Coronary artery (tissue), 2 donors: ENCODE data around the gene BEND3.

Experiments used
- DNase-seq: peaks from one replicate; pipeline ENCODE4 v3.0.0-alpha.2; 2017; ENCODE audit warnings: low spot score
- H3K27ac ChIP-seq, 2 donors: fragments of 200-600 bp; sonication (generic); one replicate each; pipeline ENCODE4 v1.5.1; 2016 to 2019
- H3K4me3 ChIP-seq: fragments of 200-600 bp; sonication (generic); 2 replicates; pipeline ENCODE4 v1.5.1; 2016; ENCODE audit warnings: mild to moderate bottlenecking, moderate library complexity
- CTCF ChIP-seq: fragments of 200-600 bp; sonication (generic); IDR thresholded peaks from one replicate; pipeline ENCODE4 v1.5.1; 2019; ENCODE audit warnings: antibody characterized with exemption

BEND3 gene

GRCh38 chr6:107128175-107128574 lies 12.9 kb upstream of the BEND3 start:
- no peak for DNase-seq
- TF ChIP-seq CTCF, result no peak
- H3K4me3 ChIP-seq, result no peak overlapping the region
- no peak overlapping the region for H3K27ac ChIP-seq

DNA sequence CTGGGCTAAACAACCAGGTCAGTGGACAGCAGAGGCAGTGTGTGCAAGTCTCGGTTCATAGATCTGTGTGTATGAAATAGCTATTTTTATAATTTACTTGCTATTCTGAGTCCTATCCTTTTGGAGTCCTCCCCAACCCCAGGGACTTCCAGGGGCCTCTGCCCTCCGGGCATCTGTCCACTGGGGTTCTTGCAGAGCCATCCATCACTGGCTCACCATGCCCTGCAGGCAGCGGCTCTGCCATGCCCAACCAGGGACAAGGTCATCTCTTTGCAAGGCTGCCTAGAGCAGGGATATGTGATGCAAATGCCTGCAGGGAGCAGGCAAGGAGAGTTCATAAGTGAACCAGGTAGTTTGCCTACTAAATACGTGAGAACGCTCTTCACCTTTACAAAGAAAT lies 10.5 kb upstream of the BEND3 start:
- H3K4me3 ChIP-seq, result no peak overlapping the region
- H3K27ac ChIP-seq, result no peak overlapping the region
- TF ChIP-seq CTCF, result no peak
- DNase-seq, result no peak

- no peak for TF ChIP-seq CTCF
- H3K4me3 ChIP-seq, result no peak overlapping the region
- H3K27ac ChIP-seq, result no peak overlapping the region
- DNase-seq, result no peak
These were observed 9.6 kb upstream of the BEND3 start for GRCh38 chr6:107124934-107125348.

DNA sequence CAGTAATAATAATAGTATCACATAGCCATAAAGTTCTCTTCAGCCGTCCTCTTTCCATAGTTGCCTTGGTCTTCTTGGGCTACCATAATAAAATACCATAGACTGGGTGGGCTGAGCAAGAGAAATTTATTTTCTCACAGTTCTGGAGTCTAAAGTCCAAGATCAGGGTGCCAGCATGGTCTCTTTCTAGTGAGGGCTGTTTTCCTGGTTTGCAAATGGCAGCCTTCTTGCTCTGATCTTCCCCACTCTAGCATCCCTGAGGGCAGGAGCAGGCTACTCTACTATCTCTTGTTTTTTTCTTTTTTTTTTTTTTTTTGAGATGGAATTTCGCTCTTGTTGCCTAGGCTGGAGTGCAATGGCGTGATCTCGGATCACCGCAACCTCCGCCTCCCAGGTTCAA lies 8.2 kb upstream of the BEND3 start:
- no peak overlapping the region for H3K4me3 ChIP-seq
- no peak for DNase-seq
- TF ChIP-seq CTCF, result no peak
- H3K27ac ChIP-seq, result no peak overlapping the region

- Histone ChIP-seq H3K27ac (no peak overlapping the region), H3K4me3 (no peak overlapping the region)
- no peak for DNase-seq
- no peak for TF ChIP-seq CTCF
These were observed 7.4 kb upstream of the BEND3 start for GRCh38 chr6:107122748-107123147.

- no peak for TF ChIP-seq CTCF
- Histone ChIP-seq H3K27ac (no peak overlapping the region), H3K4me3 (no peak overlapping the region)
- DNase-seq, result no peak
These were observed 6.7 kb upstream of the BEND3 start for GRCh38 chr6:107121964-107122495.

DNA sequence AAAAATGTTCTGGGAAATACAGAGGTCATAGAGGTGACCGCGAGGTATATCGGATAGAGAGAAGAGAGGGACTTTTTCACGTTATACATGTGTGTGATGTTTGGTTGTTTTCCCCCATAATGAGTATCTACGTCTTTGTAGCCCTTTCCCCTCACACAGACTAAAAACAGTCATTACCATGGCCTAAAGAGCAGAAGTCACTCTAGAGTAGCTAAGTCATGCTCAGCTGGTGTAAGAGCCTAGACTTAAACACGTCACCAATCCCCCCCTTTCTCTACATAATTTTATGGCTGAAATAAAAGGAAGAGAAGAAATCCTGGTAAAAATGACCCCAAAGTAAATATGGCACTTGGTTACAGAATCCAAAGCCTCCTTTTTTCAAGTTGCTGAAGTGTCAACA lies 6.0 kb upstream of the BEND3 start:
- DNase-seq, result no peak
- no peak for TF ChIP-seq CTCF
- no peak overlapping the region for H3K4me3 ChIP-seq
- no peak overlapping the region for H3K27ac ChIP-seq
